GM10248 (cell line): ENCODE measurements around the gene SAP30BP.

Experiments
- CTCF ChIA-PET: fragments of 300-600 bp; sonication (Branson Sonifier 250); formaldehyde crosslinking; extraction: SDS; loops from one replicate; lab custom pipeline; 2021; ENCODE audit warnings: antibody characterized with exemption; lab: Yijun Ruan, JAX
- POLR2A ChIA-PET: fragments of 350-650 bp; sonication (Branson Sonifier 250); formaldehyde crosslinking; extraction: SDS; loops from one replicate; lab custom pipeline; 2020; ENCODE audit warnings: antibody characterized with exemption; lab: Yijun Ruan, JAX
- DNase-seq: peaks from one replicate; pipeline ENCODE4 v3.0.0; 2012; ENCODE audit errors: extremely low spot score
- CTCF ChIP-seq: IDR thresholded peaks from 2 replicates; pipeline ENCODE4 v1.5.1; 2012; ENCODE audit warnings: mild to moderate bottlenecking, low read depth; ENCODE audit errors: extremely low read depth, missing control alignments, control extremely low read depth

Gene SAP30BP

GRCh38 chr17:75639327-75639726, 27.8 kb upstream of the SAP30BP start:
- ChIA-PET CTCF (interaction anchor here (20.8 to 29.8 kb wide), 2 partner anchors 12 to 110 kb away, joined by 463 to 856 read pairs; a partner anchor contains a TSS), POLR2A (no interaction called here)
- DNase-seq: no peak
- no peak for TF ChIP-seq CTCF

GRCh38 chr17:75639771-75640555, 27.2 kb upstream of the SAP30BP start:
- no peak for DNase-seq
- ChIA-PET POLR2A (no interaction called here), CTCF (interaction anchor here (1.1 to 29.8 kb wide), 5 partner anchors 11 to 109 kb away, joined by 3 to 856 read pairs (median 463); partner anchors contain the start of gene SMIM5)
- TF ChIP-seq CTCF: no peak

- TF ChIP-seq CTCF: no peak
- ChIA-PET POLR2A (no interaction called here), CTCF (interaction anchor here (1.1 to 29.8 kb wide), 5 partner anchors 11 to 109 kb away, joined by 3 to 856 read pairs (median 5); partner anchors contain the start of gene SMIM5)
- DNase-seq: no peak
Observed at GRCh38 chr17:75640556-75641119, 26.5 kb upstream of the SAP30BP start.

- TF ChIP-seq CTCF: no peak
- CTCF ChIA-PET: interaction anchor here (0.8 to 29.8 kb wide), 7 partner anchors 11 to 108 kb away, joined by 3 to 856 read pairs (median 5); partner anchors contain the start of gene SMIM5
Observed at GRCh38 chr17:75641343-75641742, 25.8 kb upstream of the SAP30BP start.

GRCh38 chr17:75642182-75642783, 24.9 kb upstream of the SAP30BP start:
- CTCF ChIA-PET: interaction anchor here (0.8 to 29.8 kb wide), 6 partner anchors 12 to 107 kb away, joined by 3 to 856 read pairs (median 6); partner anchors contain the start of gene SMIM5
- no peak for DNase-seq
- TF ChIP-seq CTCF: no peak
- POLR2A ChIA-PET: no interaction called here

More at GRCh38 chr17:75641343-75641742, 25.8 kb upstream of the SAP30BP start:
- no peak for DNase-seq
- POLR2A ChIA-PET: no interaction called here
